NB4 (cell line): ENCODE results near the gene TMA7.

Experiments
- DNase-seq: peaks from one replicate; pipeline ENCODE4 v3.0.0; 2010; ENCODE audit warnings: low read depth
- H3K4me3 ChIP-seq: one replicate; pipeline ENCODE4 v1.5.1; 2011; ENCODE audit warnings: mild to moderate bottlenecking, low read depth, low read length, moderate library complexity
- MAX ChIP-seq: IDR thresholded peaks from 2 replicates; pipeline ENCODE4 v1.6.1; 2011; ENCODE audit warnings: low read depth, low read length
- MYC ChIP-seq: IDR thresholded peaks from 2 replicates; pipeline ENCODE4 v1.6.1; 2011; ENCODE audit warnings: low read depth, low read length
- POLR2A ChIP-seq: IDR thresholded peaks from 2 replicates; pipeline ENCODE4 v1.6.1; 2011; ENCODE audit warnings: mild to moderate bottlenecking; ENCODE audit not compliant: insufficient read length; ENCODE audit errors: extremely low read depth
- TF ChIP-seq, protein P1 (sequence below): IDR thresholded peaks from one replicate; pipeline ENCODE4 v1.5.1; 2012; ENCODE audit warnings: low read depth, low read length

The TMA7 gene

GRCh38 chr3:48408823-48409281, 31.2 kb upstream of the TMA7 start:
- no peak overlapping the region for H3K4me3 ChIP-seq
- peak; percentile 50 for DNase-seq

DNA sequence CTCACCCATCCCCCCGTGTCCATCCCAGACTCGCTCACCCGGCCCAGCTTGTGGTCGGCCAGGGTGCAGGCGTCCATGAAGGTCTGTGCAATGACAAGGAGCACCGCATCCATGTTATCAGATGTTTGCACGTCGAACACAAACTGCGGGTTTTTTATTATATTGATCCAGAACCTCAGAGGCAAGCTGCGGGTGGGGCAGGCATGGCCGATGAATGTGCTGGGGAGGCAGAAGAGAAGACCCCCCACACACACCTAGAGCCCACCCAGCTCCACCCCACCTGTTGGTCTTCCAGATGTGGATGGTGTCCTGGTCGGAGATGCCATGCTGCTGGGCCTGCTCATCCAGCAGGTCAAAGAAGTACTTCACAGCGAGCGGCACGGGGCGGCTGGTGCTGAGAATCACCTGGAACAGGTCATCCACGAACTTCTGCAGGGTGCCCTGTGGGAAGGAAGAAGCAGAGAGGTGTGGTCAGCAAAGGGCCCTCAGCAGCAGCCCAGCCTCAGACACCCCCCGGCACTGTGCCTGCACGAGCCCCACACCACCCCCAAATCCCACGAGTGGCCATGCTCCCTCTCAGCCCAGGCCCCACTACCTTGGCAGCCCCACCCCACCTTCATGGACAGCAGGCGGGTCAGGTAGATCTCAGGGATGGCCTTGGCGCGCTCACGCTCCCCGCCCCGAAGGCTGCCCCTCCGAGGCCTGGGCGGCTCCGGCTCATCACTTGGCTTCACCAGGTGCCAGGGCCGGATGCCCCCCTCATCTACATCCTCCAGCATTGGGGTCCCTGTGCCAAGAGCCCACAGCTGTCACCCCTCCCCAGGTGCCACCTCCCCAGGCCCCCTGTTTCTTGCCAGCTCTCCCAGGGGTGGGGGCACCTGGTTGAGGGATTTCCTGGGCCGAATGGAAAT, 30.5 kb upstream of the TMA7 start:
- H3K4me3 ChIP-seq = no peak overlapping the region
- no peak for DNase-seq
- TF ChIP-seq POLR2A (no peak), MAX (no peak), MYC (no peak)
- TF ChIP-seq, protein P1, sequence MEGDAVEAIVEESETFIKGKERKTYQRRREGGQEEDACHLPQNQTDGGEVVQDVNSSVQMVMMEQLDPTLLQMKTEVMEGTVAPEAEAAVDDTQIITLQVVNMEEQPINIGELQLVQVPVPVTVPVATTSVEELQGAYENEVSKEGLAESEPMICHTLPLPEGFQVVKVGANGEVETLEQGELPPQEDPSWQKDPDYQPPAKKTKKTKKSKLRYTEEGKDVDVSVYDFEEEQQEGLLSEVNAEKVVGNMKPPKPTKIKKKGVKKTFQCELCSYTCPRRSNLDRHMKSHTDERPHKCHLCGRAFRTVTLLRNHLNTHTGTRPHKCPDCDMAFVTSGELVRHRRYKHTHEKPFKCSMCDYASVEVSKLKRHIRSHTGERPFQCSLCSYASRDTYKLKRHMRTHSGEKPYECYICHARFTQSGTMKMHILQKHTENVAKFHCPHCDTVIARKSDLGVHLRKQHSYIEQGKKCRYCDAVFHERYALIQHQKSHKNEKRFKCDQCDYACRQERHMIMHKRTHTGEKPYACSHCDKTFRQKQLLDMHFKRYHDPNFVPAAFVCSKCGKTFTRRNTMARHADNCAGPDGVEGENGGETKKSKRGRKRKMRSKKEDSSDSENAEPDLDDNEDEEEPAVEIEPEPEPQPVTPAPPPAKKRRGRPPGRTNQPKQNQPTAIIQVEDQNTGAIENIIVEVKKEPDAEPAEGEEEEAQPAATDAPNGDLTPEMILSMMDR = no peak

More at GRCh38 chr3:48408823-48409281, 31.2 kb upstream of the TMA7 start:
- no peak for TF ChIP-seq MYC
- TF ChIP-seq, protein P1 = peak; percentile 13

- no peak for DNase-seq
- no peak overlapping the region for H3K4me3 ChIP-seq
- no peak for TF ChIP-seq MAX
- no peak for TF ChIP-seq POLR2A
- TF ChIP-seq, protein P1 = no peak
- no peak for TF ChIP-seq MYC
These were observed 29.6 kb upstream of the TMA7 start for GRCh38 chr3:48410205-48411040.

DNA sequence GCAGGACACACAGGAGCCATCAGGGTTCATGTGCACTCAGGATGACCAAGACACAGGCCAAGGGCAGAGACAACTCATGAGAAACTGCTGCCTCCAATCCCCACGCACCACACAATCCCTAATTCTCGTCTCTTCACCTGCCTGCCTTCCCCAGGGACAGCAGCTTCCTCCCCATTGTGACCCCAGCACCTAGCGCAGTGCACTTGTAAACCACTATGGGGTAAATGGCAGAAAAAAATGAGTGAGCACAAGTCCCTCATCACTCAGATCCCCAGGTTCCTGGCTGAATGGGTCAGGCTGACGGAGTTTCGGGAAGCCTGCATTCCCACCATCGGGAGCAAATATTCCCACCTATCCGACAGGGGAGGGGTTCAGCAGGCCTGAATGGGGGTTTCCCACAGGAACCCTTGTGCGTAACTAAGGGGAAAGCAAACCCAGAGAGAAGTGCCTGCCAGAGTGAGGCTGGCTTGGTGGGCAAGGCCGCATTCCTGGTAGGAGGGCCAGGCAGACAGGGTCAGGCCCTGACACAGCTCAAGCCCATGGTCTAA, 28.9 kb upstream of the TMA7 start:
- no peak overlapping the region for H3K4me3 ChIP-seq
- DNase-seq = no peak
- TF ChIP-seq POLR2A = no peak
- TF ChIP-seq MAX = no peak
- TF ChIP-seq, protein P1 = no peak
- TF ChIP-seq MYC = no peak

DNA sequence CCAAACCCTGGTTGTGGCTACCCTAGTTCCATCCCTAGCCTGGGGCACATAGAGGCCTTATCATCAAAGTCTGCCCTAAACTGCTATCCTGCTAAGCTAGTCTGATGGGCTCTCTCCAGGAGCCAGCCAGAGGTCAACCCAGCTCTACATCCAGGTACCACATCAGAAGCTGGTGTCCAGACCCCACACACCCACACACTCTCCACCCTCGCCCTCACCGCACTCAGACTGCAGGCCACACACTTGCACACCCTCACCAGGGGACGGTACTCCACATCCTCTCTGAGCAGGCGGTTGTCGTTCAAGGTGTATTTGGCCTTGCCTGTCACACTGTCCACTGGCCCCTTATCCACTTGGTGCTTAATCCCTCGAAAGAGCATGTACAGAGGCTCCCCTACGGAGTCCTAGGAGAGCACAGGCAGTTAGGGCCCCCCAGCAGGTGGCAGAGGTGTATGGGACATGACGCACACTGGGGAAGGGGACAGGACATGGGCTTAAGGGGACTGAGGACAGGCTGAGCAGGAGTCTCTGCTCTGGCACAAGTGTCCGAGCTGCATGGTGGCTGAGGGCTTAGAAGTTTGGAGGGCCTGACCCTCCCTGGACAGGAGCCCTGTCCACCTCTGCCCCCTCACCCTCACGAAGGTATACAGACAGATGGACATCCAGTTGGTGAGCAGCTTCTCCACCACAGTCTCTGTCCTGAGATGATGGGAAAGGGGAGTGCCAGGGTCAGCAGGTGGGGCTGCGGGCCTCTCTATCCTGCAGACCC, 28.3 kb upstream of the TMA7 start:
- H3K4me3 ChIP-seq = no peak overlapping the region
- TF ChIP-seq POLR2A (no peak), MYC (no peak), MAX (no peak)
- TF ChIP-seq, protein P1 = no peak
- DNase-seq = no peak
